SK-N-SH (cell line): ENCODE measurements around the gene RPL19. TPM values are rescaled to one million over a fixed set of nuclear protein-coding genes. Genes with fewer than 3 reads are reported as not detected.
A peak's percentile ranks its signal among the peaks of the same experiment; 100 is the strongest.

Experiments used
- CTCF ChIA-PET: fragments of 300-600, 350-600 bp; formaldehyde crosslinking; extraction: SDS; loops from one replicate; lab custom pipeline; 2021; lab: Yijun Ruan, JAX
- POLR2A ChIA-PET: fragments of 350-600 bp; sonication (Branson Sonifier 250); formaldehyde crosslinking; extraction: SDS; loops from one replicate; lab custom pipeline; 2020; ENCODE audit warnings: antibody characterized with exemption, inconsistent platforms; lab: Yijun Ruan, JAX
- DNase-seq: peaks from one replicate; pipeline ENCODE4 v3.0.0; 2012
- H2AFZ ChIP-seq: fragments of 200-600 bp; sonication (generic); 2 replicates; pipeline ENCODE4 v1.8.1; 2016; ENCODE audit warnings: antibody characterized with exemption, mild to moderate bottlenecking, low read depth
- H3F3A ChIP-seq: fragments of 200-600 bp; sonication (generic); replicated peaks from 2 replicates; pipeline ENCODE3; 2016; ENCODE audit warnings: antibody characterized with exemption, mild to moderate bottlenecking; ENCODE audit not compliant: insufficient read depth
- H3K27ac ChIP-seq, 2 experiments: fragments of 200-500 bp in 1 of 2; fragments of 200-600 bp in 1 of 2; sonication (Bioruptor generic) in 1 of 2; sonication (generic), shearing (Covaris generic) in 1 of 2; 2 replicates each; pipeline versions ENCODE4 v1.5.1 to v1.6.1; 2014 to 2016; ENCODE audit warnings: low read depth in 2 of 2, inconsistent platforms in 1 of 2, low read length in 1 of 2, mild to moderate bottlenecking in 1 of 2, mixed read lengths in 1 of 2
- H3K27me3 ChIP-seq: fragments of 200-600 bp; sonication (generic), shearing (Covaris generic); 2 replicates; pipeline ENCODE4 v1.6.1; 2016; ENCODE audit warnings: mixed run types; ENCODE audit not compliant: insufficient read depth
- H3K36me3 ChIP-seq, 2 experiments: fragments of 200-500 bp in 1 of 2; fragments of 200-600 bp in 1 of 2; sonication (Bioruptor generic) in 1 of 2; sonication (generic) in 1 of 2; replicated peaks in 1 of 2; 2 replicates each; pipeline versions ENCODE3 to v1.5.1; 2014 to 2016; ENCODE audit warnings: low read length in 1 of 2, mild to moderate bottlenecking in 1 of 2; ENCODE audit not compliant: insufficient read depth in 2 of 2, control insufficient read depth in 1 of 2
- H3K4me1 ChIP-seq, 2 experiments: fragments of 200-500 bp in 1 of 2; fragments of 200-600 bp in 1 of 2; sonication (Bioruptor generic) in 1 of 2; sonication (generic), shearing (Covaris generic) in 1 of 2; 2 replicates each; pipeline versions ENCODE4 v1.5.1 to v1.6.1; 2014 to 2016; ENCODE audit warnings: low read depth in 1 of 2, low read length in 1 of 2, mixed run types in 1 of 2; ENCODE audit not compliant: insufficient read depth in 2 of 2, control insufficient read depth in 1 of 2
- H3K4me2 ChIP-seq: fragments of 200-600 bp; sonication (generic), shearing (Covaris generic); 2 replicates; pipeline ENCODE4 v1.6.1; 2017; ENCODE audit warnings: mixed run types
- H3K4me3 ChIP-seq, 2 experiments: fragments of 200-500 bp in 1 of 2; fragments of 200-600 bp in 1 of 2; sonication (Bioruptor generic) in 1 of 2; sonication (generic), shearing (Covaris generic) in 1 of 2; 2 replicates each; pipeline versions ENCODE4 v1.5.1 to v1.8.1; 2014 to 2016; ENCODE audit warnings: low read depth in 2 of 2, inconsistent platforms in 1 of 2, low read length in 1 of 2, mild to moderate bottlenecking in 1 of 2, mixed read lengths in 1 of 2, moderate library complexity in 1 of 2
- H3K79me2 ChIP-seq: fragments of 200-600 bp; sonication (generic); 2 replicates; pipeline ENCODE4 v1.8.1; 2017; ENCODE audit warnings: mild to moderate bottlenecking; ENCODE audit not compliant: insufficient read depth
- H3K9ac ChIP-seq: fragments of 200-600 bp; sonication (generic); 2 replicates; pipeline ENCODE4 v1.6.1; 2017; ENCODE audit warnings: mixed run types
- H3K9me2 ChIP-seq: fragments of 200-600 bp; sonication (generic); 2 replicates; pipeline ENCODE4 v1.6.1; 2017; ENCODE audit warnings: mixed run types
- H3K9me3 ChIP-seq: fragments of 200-600 bp; sonication (generic); 2 replicates; pipeline ENCODE4 v1.6.1; 2017; ENCODE audit warnings: mixed run types, mild to moderate bottlenecking, moderate library complexity
- H4K20me1 ChIP-seq: fragments of 200-600 bp; sonication (generic); 2 replicates; pipeline ENCODE4 v1.6.1; 2017; ENCODE audit warnings: mild to moderate bottlenecking, mixed run types; ENCODE audit not compliant: insufficient read depth
- EZH2phosphoT487 ChIP-seq: fragments of 200-600 bp; sonication (generic); IDR thresholded peaks from 2 replicates; pipeline ENCODE4 v1.6.1; 2017; ENCODE audit warnings: low read depth, mixed run types, mild to moderate bottlenecking, antibody characterized with exemption, moderate library complexity, borderline replicate concordance
- FOSL2 ChIP-seq: IDR thresholded peaks from 2 replicates; pipeline ENCODE4 v1.4.0; 2012; ENCODE audit warnings: low read depth, mild to moderate bottlenecking, moderate library complexity, borderline replicate concordance
- FOXJ3 ChIP-seq: sonication (generic); formaldehyde crosslinking; IDR thresholded peaks from 2 replicates; pipeline ENCODE4 v1.5.1; 2020; ENCODE audit warnings: mild to moderate bottlenecking, missing genetic modification reagents
- FOXM1 ChIP-seq: IDR thresholded peaks from 2 replicates; pipeline ENCODE4 v1.4.0; 2012; ENCODE audit warnings: low read depth, mild to moderate bottlenecking
- NRF1 ChIP-seq: IDR thresholded peaks from 2 replicates; pipeline ENCODE4 v1.6.1; 2012; ENCODE audit warnings: low read depth, mild to moderate bottlenecking, low read length
- RFX5 ChIP-seq: IDR thresholded peaks from 2 replicates; pipeline ENCODE4 v1.6.1; 2012; ENCODE audit warnings: mild to moderate bottlenecking, improper control_type of control experiment, low read length
- TCF12 ChIP-seq: IDR thresholded peaks from 2 replicates; pipeline ENCODE4 v1.4.0; 2012
- WGBS: methylation state at CpG from one replicate; pipeline ENCODE4 v1.1.6; 2017; ENCODE audit warnings: low lambda C conversion rate; 5-methylcytosine and 5-hydroxymethylcytosine counted together
- polyA plus RNA-seq, 3 experiments: library from polyadenylated mRNA; depleted of rRNA; stranded (reverse); fragments of >200 nt; gene quantifications; 2 replicates each; pipeline ENCODE4 v1.2.3, GENCODE V29; 2012

The RPL19 gene
- polyA plus RNA-seq, 1 of the 3 experiments (the other 2 are of a cell fraction), result 3,473 TPM

DNA sequence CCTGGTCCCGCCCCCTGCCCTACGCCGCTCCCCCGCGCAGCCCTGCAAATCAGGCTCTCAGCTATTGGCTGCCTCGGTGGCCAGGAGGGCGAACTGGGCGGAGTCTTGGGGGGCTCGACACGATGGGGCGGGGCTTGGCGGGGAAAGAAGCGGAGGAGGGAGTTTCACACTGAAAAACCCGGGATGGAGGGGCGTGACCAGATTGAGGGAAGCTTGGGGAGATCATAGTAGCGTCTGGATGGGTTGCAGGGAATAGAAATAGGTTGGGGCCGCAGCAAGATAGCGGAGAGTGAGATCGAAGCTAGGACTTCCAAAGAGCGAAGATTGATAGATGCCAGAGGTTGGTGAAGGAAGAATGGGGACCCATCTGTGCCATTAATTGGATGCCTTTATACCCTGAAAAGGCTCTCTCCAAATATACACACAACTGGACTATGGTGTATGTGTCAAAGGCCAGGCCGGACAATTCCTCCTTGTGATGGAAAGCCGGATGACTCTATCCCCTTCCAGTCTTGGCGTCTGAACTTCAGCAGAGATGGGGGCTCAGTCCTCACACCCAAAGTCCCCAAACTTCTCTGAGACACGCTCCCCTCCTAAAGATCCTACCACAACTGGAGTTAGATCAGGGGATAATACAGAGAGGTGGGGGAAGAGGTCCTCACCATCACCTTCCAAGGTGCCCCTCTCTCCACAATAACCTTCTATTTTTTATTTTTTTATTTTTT lies 26.0 kb downstream of the RPL19 start:
- DNase-seq, result peak; percentile 98
- peaks cover 6% of the 10 kb centered on the region for H3F3A ChIP-seq
- no peaks in the 10 kb centered on the region for H3K9me2 ChIP-seq
- no peaks in the 10 kb centered on the region for H4K20me1 ChIP-seq
- no peak overlapping the region for H3K9ac ChIP-seq
- ChIA-PET CTCF (interaction anchor here (0.8 to 14.3 kb wide), 6 partner anchors 9 to 45 kb away, joined by 3 to 207 read pairs (median 5); no protein-coding TSS in a partner anchor), POLR2A (interaction anchor here (0.6 to 1.2 kb wide), 4 partner anchors 10 to 372 kb away, joined by 3 to 6 read pairs (median 3); partner anchors contain the start of genes RPL19 and RPL23)
- H3K27ac ChIP-seq, result no peak overlapping the region
- H3K4me1 ChIP-seq, result peaks cover 8 to 14% of the 10 kb centered on the region in 2 experiments; a peak in 2 of 4 replicates
- 11% methylated on average over 22 of the region's 24 CpGs for WGBS
- H3K4me2 ChIP-seq, result peak overlapping the region; percentile 70
- H3K36me3 ChIP-seq, result no peaks in the 10 kb centered on the region
- H2AFZ ChIP-seq, result no peak overlapping the region
- H3K79me2 ChIP-seq, result no peaks in the 10 kb centered on the region
- H3K27me3 ChIP-seq, result no peaks in the 10 kb centered on the region
- H3K9me3 ChIP-seq, result no peaks in the 10 kb centered on the region
- peak overlapping the region; percentile 50 to 55 for H3K4me3 ChIP-seq
- TF ChIP-seq NRF1 (peak; percentile 60), FOXM1 (no peak)

DNA sequence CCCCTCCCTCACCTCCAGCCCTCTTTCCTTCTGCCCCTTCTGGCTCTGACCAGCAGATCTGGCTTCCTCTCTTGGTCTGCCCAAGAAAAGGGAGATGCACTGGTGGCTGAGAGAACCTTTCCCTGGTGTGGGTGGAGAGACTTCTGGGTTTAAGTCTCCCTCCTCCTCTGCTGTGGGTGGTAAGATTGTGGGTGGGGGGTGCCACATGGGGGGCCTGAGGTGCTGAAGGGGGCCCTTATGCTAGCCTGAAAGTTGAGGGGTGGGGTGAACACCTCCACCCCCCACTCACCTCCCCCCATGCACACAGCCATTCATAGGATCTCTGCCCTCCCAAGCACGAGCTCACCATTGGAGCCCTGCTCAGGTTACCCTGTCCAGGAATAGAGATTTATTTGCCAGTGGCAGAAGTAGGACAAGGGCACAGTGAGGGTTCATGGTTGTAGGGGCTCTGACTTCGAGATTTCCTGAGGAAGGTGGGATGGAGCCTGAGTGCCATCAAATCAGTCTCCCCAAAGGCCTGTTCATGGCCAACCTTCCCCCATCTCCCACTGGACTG lies 27.4 kb downstream of the RPL19 start:
- TF ChIP-seq TCF12 (no peak), EZH2phosphoT487 (no peak), FOXJ3 (CRISPR knock-in tag) (no peak), FOSL2 (no peak)
- Histone ChIP-seq H2AFZ (no peak overlapping the region), H3K9ac (no peak overlapping the region), H3K27me3 (no peaks in the 10 kb centered on the region), H3K9me3 (no peaks in the 10 kb centered on the region), H3K4me3 (no peak overlapping the region), H3F3A (peaks cover 6% of the 10 kb centered on the region), H3K27ac (no peak overlapping the region), H3K36me3 (no peaks in the 10 kb centered on the region), H3K4me1 (peaks cover 8 to 23% of the 10 kb centered on the region in 2 experiments; a peak in 2 of 4 replicates), H4K20me1 (no peaks in the 10 kb centered on the region), H3K79me2 (no peaks in the 10 kb centered on the region), H3K4me2 (no peak overlapping the region), H3K9me2 (no peaks in the 10 kb centered on the region)
- DNase-seq, result no peak
- ChIA-PET POLR2A (no interaction called here), CTCF (interaction anchor here (0.6 to 14.3 kb wide), 2 partner anchors 17 to 1841 kb away, joined by 4 to 207 read pairs; no protein-coding TSS in a partner anchor)
- no CpG with 5 or more reads among the region's 2 CpGs for WGBS

DNA sequence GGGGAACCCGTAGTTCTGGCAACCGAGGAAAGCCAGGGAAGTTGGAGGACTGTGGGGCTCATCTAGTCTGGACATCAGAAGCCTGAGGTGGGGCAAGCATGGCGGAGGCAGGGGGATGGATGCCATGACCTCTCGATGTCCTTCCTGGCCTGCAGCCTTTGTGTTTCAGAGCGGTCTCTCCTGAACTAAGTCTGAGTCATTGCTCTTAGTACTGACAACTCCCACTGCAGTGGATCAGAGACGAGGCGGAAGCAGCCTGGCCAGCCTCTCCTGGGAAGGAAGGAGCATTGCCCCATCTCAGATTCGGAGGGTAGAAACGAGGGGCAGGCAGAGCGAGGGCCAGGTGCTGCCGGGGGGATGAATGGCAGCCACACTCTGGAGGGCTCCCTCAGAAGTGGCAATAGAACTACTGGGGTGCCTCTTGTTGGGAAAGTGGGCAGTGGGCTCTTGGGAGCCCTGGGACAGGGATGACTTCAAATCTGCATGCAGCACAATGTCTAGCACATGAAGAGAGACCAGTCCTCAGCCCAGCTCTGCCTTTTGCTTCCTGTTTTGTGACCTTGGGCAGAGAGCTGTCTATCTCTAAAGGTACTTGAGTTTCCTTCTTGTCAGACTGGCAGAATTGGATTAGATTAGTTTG lies 29.3 kb downstream of the RPL19 start:
- CTCF ChIA-PET, result interaction anchor here (14.3 to 22.6 kb wide), 2 partner anchors 15 to 27 kb away, joined by 207 to 781 read pairs; partner anchors contain the start of genes CACNB1 and RPL19
- Histone ChIP-seq H3K79me2 (no peaks in the 10 kb centered on the region), H3K9ac (no peak overlapping the region), H3K36me3 (no peaks in the 10 kb centered on the region), H3K4me3 (no peak overlapping the region), H3K27ac (no peak overlapping the region), H4K20me1 (no peaks in the 10 kb centered on the region), H2AFZ (peak overlapping the region; percentile 68), H3K9me2 (no peaks in the 10 kb centered on the region), H3K4me1 (peaks cover 8 to 23% of the 10 kb centered on the region in 2 experiments; a peak in 2 of 4 replicates), H3K9me3 (no peaks in the 10 kb centered on the region), H3F3A (no peaks in the 10 kb centered on the region), H3K4me2 (no peak overlapping the region; the same call in 1 of the 2 replicates), H3K27me3 (no peaks in the 10 kb centered on the region)
- no peak for DNase-seq
- POLR2A ChIA-PET, result no interaction called here
- TF ChIP-seq RFX5 (no peak), FOSL2 (peak; percentile 16; the same call in 1 of the 2 replicates)
- WGBS, result 69% methylated on average over 9 of the region's 11 CpGs
